HEK293T (cell line): Measurements from ENCODE around the gene ZBTB21.

ENCODE experiments used
- CTCF ChIA-PET: fragments of 350-600 bp; formaldehyde crosslinking; extraction: SDS; loops from one replicate; lab custom pipeline; 2021; ENCODE audit warnings: antibody characterized with exemption, inconsistent platforms; lab: Yijun Ruan, JAX
- POLR2A ChIA-PET: fragments of 350-600 bp; formaldehyde crosslinking; extraction: SDS; loops from one replicate; lab custom pipeline; 2020; ENCODE audit warnings: antibody characterized with exemption, inconsistent platforms; lab: Yijun Ruan, JAX
- DNase-seq: peaks from one replicate; pipeline ENCODE4 v3.0.0; 2012; ENCODE audit warnings: mixed read lengths; ENCODE audit errors: extremely low spot score
- ARNT ChIP-seq: fragments of 450-650 bp; IDR thresholded peaks from 2 replicates; pipeline ENCODE4 v1.6.1; 2017; ENCODE audit warnings: mild to moderate bottlenecking
- BHLHE40 ChIP-seq: fragments of 450-650 bp; IDR thresholded peaks from 2 replicates; pipeline ENCODE4 v1.6.1; 2016; ENCODE audit warnings: mild to moderate bottlenecking, moderate library complexity, borderline replicate concordance
- CTBP1 ChIP-seq: fragments of 450-650 bp; IDR thresholded peaks from 2 replicates; pipeline ENCODE4 v1.6.1; 2016; ENCODE audit warnings: borderline replicate concordance
- ELF4 ChIP-seq: fragments of 450-650 bp; IDR thresholded peaks from 2 replicates; pipeline ENCODE4 v1.6.1; 2017; ENCODE audit warnings: antibody characterized with exemption
- FOXA1 ChIP-seq: fragments of 450-650 bp; IDR thresholded peaks from 2 replicates; pipeline ENCODE4 v1.6.1; 2016; ENCODE audit warnings: mild to moderate bottlenecking
- FOXK2 ChIP-seq: fragments of 450-650 bp; IDR thresholded peaks from 2 replicates; pipeline ENCODE4 v1.6.1; 2016; ENCODE audit warnings: mild to moderate bottlenecking
- FOXM1 ChIP-seq: fragments of 450-650 bp; IDR thresholded peaks from 2 replicates; pipeline ENCODE4 v1.6.1; 2017; ENCODE audit warnings: mild to moderate bottlenecking, borderline replicate concordance
- HDGF ChIP-seq: fragments of 450-650 bp; IDR thresholded peaks from 2 replicates; pipeline ENCODE4 v1.6.1; 2017; ENCODE audit warnings: antibody characterized with exemption, borderline replicate concordance
- L3MBTL2 ChIP-seq: fragments of 450-650 bp; conservative IDR thresholded peaks from 2 replicates; pipeline ENCODE4 v1.6.1; 2016; ENCODE audit warnings: mild to moderate bottlenecking
- LEF1 ChIP-seq: fragments of 450-650 bp; IDR thresholded peaks from 2 replicates; pipeline ENCODE4 v1.6.1; 2017; ENCODE audit warnings: mild to moderate bottlenecking, borderline replicate concordance
- NFRKB ChIP-seq: fragments of 450-650 bp; IDR thresholded peaks from 2 replicates; pipeline ENCODE4 v1.6.1; 2016; ENCODE audit warnings: mild to moderate bottlenecking, moderate library complexity
- SP1 ChIP-seq: fragments of 450-650 bp; IDR thresholded peaks from 2 replicates; pipeline ENCODE4 v1.6.1; 2017
- SUZ12 ChIP-seq: fragments of 450-650 bp; IDR thresholded peaks from 2 replicates; pipeline ENCODE4 v1.6.1; 2016; ENCODE audit warnings: mild to moderate bottlenecking
- TARDBP ChIP-seq: fragments of 450-650 bp; IDR thresholded peaks from 2 replicates; pipeline ENCODE4 v1.6.1; 2016
- ZNF384 ChIP-seq: fragments of 450-650 bp; IDR thresholded peaks from 2 replicates; pipeline ENCODE4 v1.6.1; 2016
- TF ChIP-seq, protein P1 (sequence below): fragments of 450-650 bp; IDR thresholded peaks from 2 replicates; pipeline ENCODE4 v1.6.1; 2016

Gene ZBTB21

DNA sequence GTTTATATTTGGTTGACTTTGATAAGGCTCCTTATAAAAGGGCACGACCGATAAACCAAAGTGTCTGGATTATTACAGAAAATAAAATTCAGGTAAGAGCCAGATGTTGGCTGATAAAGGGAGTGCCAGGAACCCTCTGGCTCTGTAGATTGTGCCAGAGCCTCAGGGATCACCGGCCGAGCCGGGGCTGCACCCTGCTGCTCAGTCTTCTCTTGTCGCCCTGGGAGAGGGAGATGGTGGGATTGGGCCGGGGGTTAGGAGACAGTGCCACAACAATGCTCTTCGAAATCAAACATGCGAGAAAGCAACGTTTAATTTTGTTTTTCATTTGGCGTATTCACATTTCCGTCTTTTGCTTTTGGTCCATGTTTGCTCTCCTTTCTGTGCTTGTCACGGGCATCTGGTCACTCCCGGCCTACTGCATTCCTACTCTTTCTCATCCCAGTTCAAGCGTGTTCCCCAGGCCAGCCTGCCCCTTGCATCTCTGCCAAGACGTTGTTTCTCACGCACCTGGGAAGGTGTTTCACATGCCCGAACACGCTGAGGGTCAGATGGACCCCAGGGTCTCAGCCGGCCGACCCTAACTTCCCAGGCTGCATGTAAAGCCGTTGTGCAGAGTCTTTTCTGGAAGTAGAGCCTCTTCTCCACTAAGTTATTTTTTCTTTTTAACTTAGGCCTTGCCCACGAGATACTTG, 37.5 kb downstream of the ZBTB21 start:
- DNase-seq: no peak
- ChIA-PET CTCF (interaction anchor here (0.7 kb wide), 1 partner anchor 142 kb away, joined by 3 read pairs; no protein-coding TSS in a partner anchor), POLR2A (no interaction called here)
- no peak for TF ChIP-seq FOXK2
- no peak for TF ChIP-seq SP1
- no peak for TF ChIP-seq ELF4
- TF ChIP-seq BHLHE40: no peak
- TF ChIP-seq FOXM1: no peak
- no peak for TF ChIP-seq NFRKB
- no peak for TF ChIP-seq CTBP1
- no peak for TF ChIP-seq HDGF
- TF ChIP-seq, protein P1, sequence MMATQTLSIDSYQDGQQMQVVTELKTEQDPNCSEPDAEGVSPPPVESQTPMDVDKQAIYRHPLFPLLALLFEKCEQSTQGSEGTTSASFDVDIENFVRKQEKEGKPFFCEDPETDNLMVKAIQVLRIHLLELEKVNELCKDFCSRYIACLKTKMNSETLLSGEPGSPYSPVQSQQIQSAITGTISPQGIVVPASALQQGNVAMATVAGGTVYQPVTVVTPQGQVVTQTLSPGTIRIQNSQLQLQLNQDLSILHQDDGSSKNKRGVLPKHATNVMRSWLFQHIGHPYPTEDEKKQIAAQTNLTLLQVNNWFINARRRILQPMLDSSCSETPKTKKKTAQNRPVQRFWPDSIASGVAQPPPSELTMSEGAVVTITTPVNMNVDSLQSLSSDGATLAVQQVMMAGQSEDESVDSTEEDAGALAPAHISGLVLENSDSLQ: no peak
- no peak for TF ChIP-seq LEF1
- no peak for TF ChIP-seq L3MBTL2

GRCh38 chr21:41971891-41972290, 38.3 kb downstream of the ZBTB21 start:
- DNase-seq: no peak
- ChIA-PET POLR2A (no interaction called here), CTCF (no interaction called here)
- TF ChIP-seq ELF4: no peak

GRCh38 chr21:41970751-41971653, 39.2 kb downstream of the ZBTB21 start:
- ChIA-PET CTCF (no interaction called here), POLR2A (no interaction called here)
- no peak for TF ChIP-seq FOXA1
- TF ChIP-seq FOXM1: no peak
- no peak for TF ChIP-seq TARDBP
- no peak for TF ChIP-seq L3MBTL2
- no peak for TF ChIP-seq LEF1
- TF ChIP-seq ELF4: no peak
- no peak for TF ChIP-seq SP1
- TF ChIP-seq ARNT: no peak
- no peak for TF ChIP-seq BHLHE40
- no peak for TF ChIP-seq NFRKB
- TF ChIP-seq SUZ12: no peak
- no peak for TF ChIP-seq CTBP1
- TF ChIP-seq ZNF384: no peak
- no peak for TF ChIP-seq HDGF
- TF ChIP-seq, protein P1: no peak
- no peak for TF ChIP-seq FOXK2
- no peak for DNase-seq

GRCh38 chr21:41970106-41970391, 40.1 kb downstream of the ZBTB21 start:
- CTCF ChIA-PET: interaction anchor here (0.8 kb wide), 1 partner anchor 16 kb away, joined by 3 read pairs; no protein-coding TSS in a partner anchor
- POLR2A ChIA-PET: no interaction called here
- DNase-seq: no peak
- TF ChIP-seq ZNF384: no peak
- no peak for TF ChIP-seq LEF1
- TF ChIP-seq NFRKB: no peak
- TF ChIP-seq FOXA1: no peak
- TF ChIP-seq FOXM1: no peak
- no peak for TF ChIP-seq TARDBP
- TF ChIP-seq, protein P1: no peak
- no peak for TF ChIP-seq ARNT
- no peak for TF ChIP-seq CTBP1
- TF ChIP-seq ELF4: no peak
- no peak for TF ChIP-seq L3MBTL2
- no peak for TF ChIP-seq BHLHE40
- TF ChIP-seq SUZ12: no peak

DNA sequence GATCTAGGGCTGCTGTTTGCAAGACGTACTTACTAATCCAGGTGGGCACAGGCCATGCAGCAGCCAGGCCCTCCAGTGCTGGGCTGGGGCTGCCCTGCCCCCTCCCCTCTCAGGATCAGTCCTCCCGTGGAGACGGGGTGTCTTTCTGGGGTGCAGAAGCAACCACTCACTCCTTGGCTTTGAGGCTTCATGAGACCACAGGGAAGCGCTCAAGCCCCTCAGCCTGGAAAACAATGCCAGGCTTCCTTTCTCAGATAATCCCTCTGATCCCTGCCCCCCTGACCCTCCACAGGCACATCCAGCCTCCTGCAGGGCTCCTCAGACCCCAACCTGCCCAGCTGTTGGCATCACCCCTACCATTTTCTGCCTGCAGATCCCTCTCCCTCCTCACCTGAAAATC, 42.5 kb downstream of the ZBTB21 start:
- TF ChIP-seq ELF4 (no peak), HDGF (no peak), ZNF384 (no peak), ARNT (no peak), SP1 (no peak)
- TF ChIP-seq, protein P1: no peak
- POLR2A ChIA-PET: no interaction called here
- DNase-seq: no peak
- CTCF ChIA-PET: no interaction called here
